Heart right ventricle (tissue), 16 donors: ENCODE measurements around the gene WDPCP. TPM values are rescaled to one million over a fixed set of nuclear protein-coding genes. Genes with fewer than 3 reads are reported as not detected.

Source experiments
- ATAC-seq, 8 donors: fragments of 200-7000 bp; cut with Tn5 transposase; one replicate each; pipeline ENCODE4 v1.9.1; 2020; ENCODE audit warnings: mild to moderate bottlenecking in 8 of 8, moderate library complexity in 8 of 8, moderate number of reproducible peaks in 1 of 8
- DNase-seq, 2 donors: peaks; one replicate each; pipeline ENCODE4 v3.0.0-alpha.2; 2020
- H3K27ac ChIP-seq, 10 donors: fragments of 200-600 bp; sonication (generic) in 2 of 10; one replicate each; pipeline versions ENCODE4 v1.5.0 to v1.8.0; 2020 to 2022; ENCODE audit warnings: mild to moderate bottlenecking in 3 of 10
- H3K27me3 ChIP-seq, 7 donors: fragments of 200-600 bp; one replicate each; pipeline ENCODE4 v1.8.0; 2021 to 2022; ENCODE audit warnings: mild to moderate bottlenecking in 2 of 7
- H3K36me3 ChIP-seq, 9 donors: fragments of 200-600 bp; sonication (generic) in 1 of 9; one replicate each; pipeline versions ENCODE4 v1.5.0 to v1.8.0; 2020 to 2022; ENCODE audit warnings: mild to moderate bottlenecking in 2 of 9
- H3K4me1 ChIP-seq, 9 donors: fragments of 200-600 bp; sonication (generic) in 1 of 9; one replicate each; pipeline versions ENCODE4 v1.5.0 to v1.8.0; 2020 to 2022; ENCODE audit warnings: mild to moderate bottlenecking in 4 of 9
- H3K4me3 ChIP-seq, 10 donors: fragments of 200-600 bp; sonication (generic) in 2 of 10; one replicate each; pipeline versions ENCODE4 v1.5.0 to v1.8.0; 2020 to 2022; ENCODE audit warnings: mild to moderate bottlenecking in 7 of 10, moderate library complexity in 2 of 10
- H3K9me3 ChIP-seq, 11 donors: fragments of 200-600 bp in 10 of 11; sonication (generic) in 2 of 11; one replicate each; pipeline versions ENCODE4 v1.5.0 to v1.8.0; 2013 to 2022; ENCODE audit warnings: mild to moderate bottlenecking in 2 of 11, control low read depth in 1 of 11, moderate library complexity in 1 of 11
- CTCF ChIP-seq, 9 donors: fragments of 200-600 bp; sonication (generic) in 2 of 9; IDR thresholded peaks; one replicate each; pipeline versions ENCODE4 v1.5.0 to v1.8.0; 2021 to 2022; ENCODE audit warnings: antibody characterized with exemption in 9 of 9, mild to moderate bottlenecking in 5 of 9, moderate library complexity in 1 of 9
- WGBS, 2 donors: extraction: QIAGEN DNeasy Blood & Tissue Kit; methylation state at CpG; one replicate each; pipeline ENCODE4 v1.1.7; 2013; ENCODE audit warnings: inconsistent platforms in 1 of 2; 5-methylcytosine and 5-hydroxymethylcytosine counted together
- intact Hi-C, 10 donors: fragments of 100-400 bp; cut with DNase I; formaldehyde crosslinking; loops; one replicate each; pipeline versions ENCODE4 v1.11.1 to v1.14.2; 2022
- polyA plus RNA-seq, 2 donors: library from polyadenylated mRNA; stranded (reverse); fragments of 200-250 nt; gene quantifications; one replicate each; pipeline ENCODE4 v1.2.3, GENCODE V29; 2013
- total RNA-seq, 10 donors: library from RNA; stranded (reverse); fragmentation: NEBNext Ultra II Directional in 3 of 10; extraction: Animal tissue kit (Norgen Biotek cat#: 25700) in 3 of 10; gene quantifications; one replicate each; pipeline versions ENCODE4 v1.2.1 to v1.2.4, GENCODE V29; 2021 to 2023
- donor health status: Arrhythmogenic right ventricular cardiomyopathy.
- donor health status: ischemic (EF 13 %, LVEDD 7.1; RV severe dilation, severe dysfunction).
- donor health status: healthy with polysubstance abuse.
- donor health status: DM: no; HTN: yes; CAD: no.
- donor health status: DM: no; HTN: no; CAD: no.
- donor health status: ischemic (EF 25% LVEDD 6.9; RV normal size, moderate dysfunction).
- donor health status: ischemic (EF 25% LVEDD 5.7; RV mildly dilated, moderate dysfunction).
- donor health status: healthy.
- donor health status: DM: yes; HTN: yes; CAD: no.
- donor health status: Ischemic cardiomyopathy.
- donor health status: ischemic (EF 35%, LVEDD 5.7; RV mildly dilated, moderate dysfunction).
- donor health status: nonischemic (EF 11% LVEDD 7.7; RV severe dilation, severe dysfunction).
- donor health status: DM: yes; HTN: yes; CAD: no.
- donor health status: PGD.
- donor health status: ischemic (EF 29% LVEDD 5.4; RV normal size, mild dysfunction).
- donor health status: nonischemic (EF 23%, LVEDD 6.1; RV moderate dilation, normal function).

WDPCP gene
- total and polyA plus RNA-seq, 12 donors: 3.7 to 36.6 (median 20.2) TPM

GRCh38 chr2:63096491-63096890 lies 491.8 kb downstream of the WDPCP start:
- Histone ChIP-seq H3K4me3 (no peak overlapping the region), H3K9me3 (peaks cover 0 to 10% (median 2%) of the 10 kb centered on the region in 11 donors), H3K27ac (no peak overlapping the region), H3K36me3 (no peaks in the 10 kb centered on the region), H3K4me1 (no peaks in the 10 kb centered on the region), H3K27me3 (peaks cover 0 to 5% (median 0%) of the 10 kb centered on the region in 7 donors)
- 41 to 54% methylated on average over 1 of the region's 1 CpG for WGBS, 2 donors
- ATAC-seq: no peak
- intact Hi-C loops: no loop called here
- no peak for TF ChIP-seq CTCF (IDR thresholded peaks at IDR 0.05)
- no peak for DNase-seq

- peaks cover 0 to 5% (median 0%) of the 10 kb centered on the region in 11 donors for H3K9me3 ChIP-seq
- intact Hi-C loops: no loop called here
- TF ChIP-seq CTCF (IDR thresholded peaks at IDR 0.05): no peak
These were observed 494.8 kb downstream of the WDPCP start for GRCh38 chr2:63093502-63093901.

GRCh38 chr2:63092857-63093256 lies 495.4 kb downstream of the WDPCP start:
- H3K4me3 ChIP-seq: no peak overlapping the region
- no peaks in the 10 kb centered on the region for H3K4me1 ChIP-seq
- H3K36me3 ChIP-seq: no peaks in the 10 kb centered on the region
- peaks cover 0 to 5% (median 0%) of the 10 kb centered on the region in 7 donors for H3K27me3 ChIP-seq
- no peak for DNase-seq
- WGBS, 2 donors: 1 to 5% methylated on average over 1 of the region's 1 CpG
- no peak for TF ChIP-seq CTCF (IDR thresholded peaks at IDR 0.05)
- no peak for ATAC-seq
- intact Hi-C loops: no loop called here
- H3K27ac ChIP-seq: no peak overlapping the region
- H3K9me3 ChIP-seq: peaks cover 0 to 5% (median 0%) of the 10 kb centered on the region in 11 donors

More at GRCh38 chr2:63093502-63093901, 494.8 kb downstream of the WDPCP start:
- Histone ChIP-seq H3K27me3 (peaks cover 0 to 5% (median 0%) of the 10 kb centered on the region in 7 donors), H3K4me1 (no peaks in the 10 kb centered on the region), H3K4me3 (no peak overlapping the region), H3K36me3 (no peaks in the 10 kb centered on the region), H3K27ac (no peak overlapping the region)
- ATAC-seq (no peak), DNase-seq (no peak)
- WGBS, 2 donors: 67 to 71% methylated on average over 1 of the region's 1 CpG

- Histone ChIP-seq H3K4me1 (no peaks in the 10 kb centered on the region), H3K4me3 (no peak overlapping the region), H3K36me3 (no peaks in the 10 kb centered on the region), H3K27ac (no peak overlapping the region), H3K9me3 (peaks cover 0 to 5% (median 0%) of the 10 kb centered on the region in 11 donors), H3K27me3 (peaks cover 0 to 7% (median 0%) of the 10 kb centered on the region in 7 donors)
- no peak for TF ChIP-seq CTCF (IDR thresholded peaks at IDR 0.05)
- DNase-seq (no peak), ATAC-seq (no peak)
- intact Hi-C loops: no loop called here
- WGBS, 2 donors: 82 to 85% methylated on average over 1 of the region's 1 CpG
These were observed 495.9 kb downstream of the WDPCP start for GRCh38 chr2:63092401-63092800.
